Kidney tubule cell (primary cell): ENCODE results near the gene GGCX.
A peak's percentile ranks its signal among the peaks of the same experiment; 100 is the strongest.

Source experiments
- DNase-seq: peaks from one replicate; pipeline ENCODE4 v3.0.0-alpha.2; 2018; ENCODE audit warnings: low spot score

GGCX gene

GRCh38 chr2:85541753-85542457 is 19.4 kb downstream of the GGCX start:
- DNase-seq: no peak

GRCh38 chr2:85541262-85541661 is 20.0 kb downstream of the GGCX start:
- no peak for DNase-seq

DNA sequence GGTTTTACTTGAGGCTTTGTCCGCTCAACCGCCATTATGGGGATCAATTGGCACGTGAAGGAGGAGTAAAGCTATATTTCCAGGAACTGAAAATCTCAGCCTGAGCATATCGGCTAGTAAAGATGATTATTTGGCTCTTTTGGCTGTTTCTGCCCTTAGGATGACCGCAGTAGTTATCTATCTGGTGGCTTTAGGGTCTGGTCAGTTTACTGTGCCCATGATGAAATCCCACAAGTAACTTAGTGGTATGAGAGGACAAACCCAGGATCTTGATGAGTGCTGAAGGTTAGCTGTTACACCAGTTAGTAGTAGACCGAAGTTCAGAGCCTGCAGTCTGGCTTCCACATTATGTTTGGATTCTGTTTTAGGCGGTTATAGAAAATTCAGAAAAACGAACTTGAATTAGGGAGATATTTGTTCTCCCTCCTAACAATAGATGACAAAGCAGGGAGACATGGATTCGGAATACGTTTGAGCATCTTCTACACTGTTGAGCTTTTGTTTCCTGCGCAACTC is 21.1 kb downstream of the GGCX start:
- DNase-seq: peak; percentile 25

DNA sequence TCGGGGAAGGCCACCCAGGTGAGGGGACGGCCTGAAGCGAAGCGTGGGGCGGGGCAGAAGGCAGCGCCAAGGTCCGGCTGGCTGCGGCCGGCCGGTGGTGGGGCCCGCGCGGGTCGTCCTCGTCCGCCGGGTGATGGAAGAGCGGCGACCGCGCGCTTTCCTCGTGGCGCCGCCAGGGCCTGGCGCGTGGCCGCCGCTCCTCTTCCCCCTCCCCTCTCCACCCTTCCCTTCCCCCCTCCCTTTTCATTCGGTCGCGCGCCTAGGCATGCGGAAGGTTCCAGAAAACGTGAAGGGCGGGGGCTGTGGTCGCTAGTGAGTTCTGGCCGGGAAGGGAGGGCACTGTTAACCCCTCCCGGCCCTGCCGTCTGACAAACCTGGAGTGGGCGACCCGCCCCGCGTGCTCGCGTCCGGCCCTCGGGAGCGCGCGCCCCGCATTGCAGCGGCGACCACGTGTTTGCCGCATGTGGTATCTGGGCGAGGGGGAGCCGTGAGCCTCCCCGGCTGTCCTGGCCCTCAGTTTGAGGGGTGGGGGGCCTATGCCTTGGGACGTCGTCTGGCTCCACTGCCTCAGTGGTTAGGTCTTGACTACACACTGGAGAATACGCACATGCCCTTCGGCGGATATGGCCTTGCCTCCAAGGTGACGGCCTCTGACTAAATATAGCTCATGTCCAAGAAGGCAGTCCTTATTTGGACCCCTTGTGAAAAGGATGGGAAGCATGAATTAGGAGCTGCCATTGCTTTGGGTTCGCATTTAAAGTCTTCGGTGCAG is 21.7 kb downstream of the GGCX start:
- DNase-seq: peak; percentile 71

DNA sequence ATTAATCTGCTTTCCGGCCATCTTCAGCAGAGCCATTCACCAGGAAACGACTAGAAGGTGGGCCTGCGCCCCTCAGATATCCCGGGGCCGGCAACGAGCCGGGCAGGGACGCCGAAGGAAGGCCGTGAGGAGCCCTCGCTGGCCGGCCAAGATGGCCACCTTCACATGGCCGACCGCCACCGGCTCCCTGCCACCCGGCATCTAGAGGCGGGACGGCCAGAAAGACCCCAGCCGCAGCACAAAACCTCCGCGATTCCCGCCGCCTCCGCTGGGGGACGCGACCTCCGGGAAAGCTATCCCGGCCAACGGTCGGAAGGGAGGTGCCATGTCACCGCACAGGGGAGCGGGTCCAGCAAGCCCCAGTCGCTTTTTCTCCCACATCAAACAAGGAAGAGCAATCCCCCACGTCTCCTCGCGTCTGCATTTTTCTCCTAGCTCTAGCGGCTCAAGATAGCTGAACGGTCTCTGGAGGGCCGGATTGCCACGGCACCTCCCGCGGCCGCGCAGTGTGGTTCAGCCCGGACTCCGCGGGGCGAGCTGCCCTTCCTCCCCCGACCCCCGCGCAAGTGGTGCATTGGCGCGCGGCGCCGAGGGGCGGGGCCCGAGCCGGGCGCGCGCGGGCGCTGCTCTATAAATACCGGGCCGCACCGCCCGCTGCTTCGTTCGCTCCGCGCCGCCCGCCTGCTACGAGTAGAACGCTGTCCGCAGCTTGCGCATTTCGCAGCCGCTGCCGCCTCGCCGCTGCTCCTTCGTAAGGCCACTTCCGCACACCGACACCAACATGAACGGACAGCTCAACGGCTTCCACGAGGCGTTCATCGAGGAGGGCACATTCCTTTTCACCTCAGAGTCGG is 22.6 kb downstream of the GGCX start, which contains the start of gene MAT2A:
Gene MAT2A (plus strand): TSS at position 662 of the 854 bp plus-strand sequence. CDS start 120 bp downstream, at position 782.
- peak; percentile 93 for DNase-seq

- peak; percentile 55 for DNase-seq
Observed at GRCh38 chr2:85537600-85538506, 23.4 kb downstream of the GGCX start.

DNA sequence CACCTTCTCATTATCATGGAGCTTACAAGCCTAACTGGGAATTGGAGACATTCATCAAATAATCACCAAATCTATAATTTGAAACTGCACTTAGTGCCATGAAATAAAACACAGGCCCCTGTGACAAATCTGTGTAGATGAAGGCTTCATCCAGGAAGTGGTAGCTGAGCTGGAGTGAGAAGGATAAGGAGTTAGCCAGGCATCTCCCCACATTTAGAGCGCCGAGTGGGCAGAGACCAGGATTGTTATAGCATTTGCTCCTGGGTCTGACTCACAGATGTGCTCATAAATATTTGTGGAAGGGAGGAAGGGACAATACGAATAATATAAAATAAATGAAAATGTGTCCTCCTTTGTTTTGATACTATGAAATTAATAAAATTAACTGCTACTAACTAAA is 24.8 kb downstream of the GGCX start:
- peak; percentile 77 for DNase-seq

GRCh38 chr2:85534881-85535280 is 26.4 kb downstream of the GGCX start:
- DNase-seq: no peak

- DNase-seq: no peak
Observed at GRCh38 chr2:85534099-85534498, 27.2 kb downstream of the GGCX start.

DNA sequence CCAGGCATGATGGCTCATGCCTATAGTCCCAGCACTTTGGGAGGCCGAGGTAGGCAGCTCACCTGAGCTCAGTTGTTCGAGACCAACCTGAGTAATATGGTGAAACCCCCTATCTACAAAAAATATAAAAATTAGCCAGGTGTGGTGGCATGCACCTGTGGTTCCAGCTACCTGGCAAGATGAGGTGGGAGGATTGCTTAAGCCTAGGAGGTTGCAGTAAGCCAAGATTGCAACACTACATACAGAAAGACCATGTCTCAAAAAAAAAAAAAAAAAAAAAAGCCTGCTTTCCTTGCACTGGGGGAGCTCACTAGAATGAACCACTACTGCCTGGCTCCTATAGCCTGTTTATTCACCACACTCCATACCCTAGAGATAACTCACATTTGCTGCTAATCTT is 29.7 kb downstream of the GGCX start:
- DNase-seq: no peak

DNA sequence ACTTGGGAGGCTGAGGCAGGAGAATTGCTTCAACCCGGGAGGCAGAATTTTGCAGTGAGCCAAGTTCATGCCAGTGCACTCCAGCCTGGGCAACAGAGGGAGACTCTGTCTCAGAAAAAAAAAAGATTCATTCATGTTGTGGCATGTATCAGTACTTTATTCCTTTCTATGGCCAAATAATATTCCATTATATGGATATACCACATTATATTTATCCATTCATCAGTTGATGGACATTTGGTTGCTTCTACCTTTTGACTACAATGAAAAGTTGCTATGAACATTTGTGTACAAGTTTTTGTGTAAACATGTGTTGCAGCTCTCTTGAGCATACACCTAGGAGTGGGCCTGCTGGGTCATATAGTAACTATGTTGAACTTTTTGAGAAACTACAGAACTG is 31.5 kb downstream of the GGCX start:
- DNase-seq: no peak

GRCh38 chr2:85528355-85528754 is 32.9 kb downstream of the GGCX start:
- DNase-seq: no peak

DNA sequence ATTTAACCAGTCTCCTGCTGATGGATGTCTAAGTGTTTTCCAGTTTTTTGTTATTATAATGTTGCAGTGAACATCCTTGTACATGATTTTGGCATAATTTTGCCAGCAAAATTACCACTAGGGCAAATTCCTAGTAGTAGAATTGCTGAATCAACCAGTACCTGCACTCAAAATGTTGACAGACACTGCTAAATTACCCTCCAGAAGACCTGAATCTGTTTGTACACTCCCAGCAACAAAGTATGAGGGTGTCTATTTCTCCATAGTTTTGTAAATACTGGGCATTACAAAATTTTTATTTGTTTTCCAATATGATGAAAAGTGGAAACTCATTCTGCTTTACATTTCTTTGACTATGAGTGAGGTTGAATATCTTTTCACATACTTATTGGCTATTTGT is 33.5 kb downstream of the GGCX start:
- DNase-seq: no peak

GRCh38 chr2:85525567-85525966 is 35.7 kb downstream of the GGCX start:
- DNase-seq: no peak

DNA sequence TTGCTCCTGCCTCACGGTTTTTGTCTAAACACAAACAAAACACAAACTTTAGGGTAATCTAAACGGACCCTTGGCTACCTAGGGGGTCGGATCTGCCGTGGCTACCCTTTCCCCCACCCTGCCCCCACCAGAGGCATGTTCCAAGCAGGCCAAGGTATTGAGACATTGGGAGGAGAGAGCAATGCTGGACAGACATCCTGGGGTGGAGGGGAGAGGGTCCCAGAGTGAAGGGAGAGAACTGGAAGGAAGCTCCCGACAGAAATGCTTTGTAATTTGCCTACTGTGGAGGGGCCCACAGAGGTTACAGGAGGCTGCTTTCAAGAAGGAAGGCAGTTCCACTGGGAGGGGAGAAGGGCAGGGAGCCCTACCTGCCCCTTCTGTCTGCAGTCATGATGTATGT is 36.3 kb downstream of the GGCX start:
- no peak for DNase-seq

- no peak for DNase-seq
Observed at GRCh38 chr2:85524336-85524908, 36.9 kb downstream of the GGCX start.

- no peak for DNase-seq
Observed at GRCh38 chr2:85523903-85524335, 37.4 kb downstream of the GGCX start.

- no peak for DNase-seq
Observed at GRCh38 chr2:85523062-85523902, 38.0 kb downstream of the GGCX start.

GRCh38 chr2:85522090-85522647 is 39.1 kb downstream of the GGCX start:
- no peak for DNase-seq
